Natural killer cell (primary cell): ENCODE results near the gene APLP1. TPM values are rescaled to one million over a fixed set of nuclear protein-coding genes. Genes with fewer than 3 reads are reported as not detected.
A peak's percentile ranks its signal among the peaks of the same experiment; 100 is the strongest.
"Not testable (repeated sequence)": the region's sequence is repeated elsewhere in the genome, so short reads cannot be mapped to it uniquely, and the experiment has no call there.

Source experiments
- ATAC-seq, 3 donors: fragments of 150-1000 bp in 2 of 3; fragments of 200-7000 bp in 1 of 3; cut with Tn5 transposase; 1 replicate in 1 of 3; 2 replicates in 2 of 3; pipeline ENCODE4 v1.10.0; 2021; ENCODE audit warnings: mild to moderate bottlenecking in 2 of 3, moderate library complexity in 2 of 3
- DNase-seq, 2 donors: peaks; one replicate each; pipeline versions ENCODE4 v3.0.0 to v3.0.0-alpha.2; 2013 to 2021; ENCODE audit warnings: mixed read lengths in 1 of 2
- H3K27ac ChIP-seq: one replicate; pipeline ENCODE4 v1.5.1; 2013; ENCODE audit warnings: mild to moderate bottlenecking, low read length
- H3K27me3 ChIP-seq: one replicate; pipeline ENCODE4 v1.6.1; 2013; ENCODE audit warnings: low read length; ENCODE audit not compliant: control insufficient read depth, insufficient read depth
- H3K36me3 ChIP-seq: one replicate; pipeline ENCODE4 v1.6.1; 2013; ENCODE audit warnings: low read length; ENCODE audit not compliant: control insufficient read depth, insufficient read depth
- H3K4me1 ChIP-seq: one replicate; pipeline ENCODE4 v1.6.1; 2013; ENCODE audit warnings: low read length; ENCODE audit not compliant: control insufficient read depth, insufficient read depth
- H3K4me3 ChIP-seq: one replicate; pipeline ENCODE4 v1.5.1; 2013; ENCODE audit warnings: low read length
- H3K9me3 ChIP-seq: one replicate; pipeline ENCODE4 v1.6.1; 2013; ENCODE audit warnings: low read length; ENCODE audit not compliant: control insufficient read depth, insufficient read depth
- H3K27ac Mint-ChIP-seq, 2 donors: one replicate each; pipeline ENCODE4 v1.8.0; 2022; ENCODE audit warnings: mild to moderate bottlenecking in 2 of 2, mixed read lengths in 2 of 2, moderate library complexity in 1 of 2
- H3K27me3 Mint-ChIP-seq, 2 donors: one replicate each; pipeline ENCODE4 v1.8.0; 2022; ENCODE audit warnings: low read depth in 2 of 2, mixed read lengths in 2 of 2
- H3K36me3 Mint-ChIP-seq: one replicate; pipeline ENCODE4 v1.8.0; 2022; ENCODE audit warnings: mixed read lengths
- H3K4me1 Mint-ChIP-seq, 2 donors: one replicate each; pipeline ENCODE4 v1.8.0; 2022; ENCODE audit warnings: mixed read lengths in 2 of 2
- H3K4me3 Mint-ChIP-seq: one replicate; pipeline ENCODE4 v1.8.0; 2022; ENCODE audit warnings: mild to moderate bottlenecking, moderate library complexity, mixed read lengths
- H3K9me3 Mint-ChIP-seq, 2 donors: one replicate each; pipeline ENCODE4 v1.8.0; 2022; ENCODE audit warnings: mixed read lengths in 2 of 2
- WGBS: methylation state at CpG from one replicate; pipeline ENCODE4 v1.1.7; 2013; ENCODE audit warnings: missing lambda C conversion rate; ENCODE audit not compliant: insufficient coverage; 5-methylcytosine and 5-hydroxymethylcytosine counted together
- intact Hi-C: fragments of 100-400 bp; cut with micrococcal nuclease; formaldehyde crosslinking; loops from one replicate; pipeline ENCODE4 v1.14.2; 2022
- total RNA-seq, 4 donors: library from RNA; stranded (reverse); fragments of 120-200 nt in 1 of 4; gene quantifications; one replicate each; pipeline versions ENCODE4 v1.2.3 to v1.2.4, GENCODE V29; 2013 to 2022
- TF ChIP-seq, protein P1 (sequence below): fragments of 200-600 bp; IDR thresholded peaks from one replicate; pipeline ENCODE4 v1.8.0; 2022; ENCODE audit warnings: antibody characterized with exemption

Gene APLP1
- total RNA-seq, 3 donors from 2014 or later (not counting 1 experiment from before 2014, with no cell fraction given): not detected

DNA sequence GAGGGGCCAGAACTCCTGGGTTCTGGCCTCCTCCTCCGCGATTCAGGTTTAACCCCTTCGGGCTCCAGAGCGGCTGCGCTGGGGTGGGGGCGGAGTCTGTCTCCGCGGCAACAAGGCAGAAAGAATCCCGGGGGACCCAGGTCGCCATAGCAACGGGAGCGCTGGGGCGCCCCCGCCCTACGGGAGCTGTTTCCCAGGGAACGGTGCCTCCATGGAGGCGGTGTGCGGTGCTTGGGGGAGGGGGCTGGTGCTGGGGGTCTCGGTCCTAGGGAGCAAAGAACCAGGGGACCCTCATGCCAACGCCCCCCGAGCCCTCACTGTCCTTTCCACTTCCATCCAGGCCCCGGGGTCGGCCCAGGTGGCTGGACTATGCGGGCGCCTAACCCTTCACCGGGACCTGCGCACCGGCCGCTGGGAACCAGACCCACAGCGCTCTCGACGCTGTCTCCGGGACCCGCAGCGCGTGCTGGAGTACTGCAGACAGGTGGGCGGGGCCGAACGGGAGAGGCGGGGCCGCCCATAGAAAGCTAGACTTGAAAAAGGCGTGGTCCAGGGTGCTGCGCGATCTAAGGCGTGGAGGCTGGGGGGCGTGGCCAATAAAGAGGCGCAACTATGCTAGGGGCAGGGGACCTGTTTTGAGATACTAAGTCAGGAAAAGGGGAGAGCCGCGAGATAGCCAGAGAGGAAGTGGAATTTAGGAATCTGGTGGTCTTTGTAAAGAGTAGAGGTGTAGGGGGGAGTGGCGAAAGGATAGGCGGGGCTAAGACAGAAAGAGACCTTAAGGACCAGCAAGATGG is 1.2 kb downstream of the APLP1 start:
- Histone ChIP-seq H3K36me3 (no peaks in the 10 kb centered on the region), H3K27me3 (peaks cover 35% of the 10 kb centered on the region), H3K9me3 (no peaks in the 10 kb centered on the region), H3K4me3 (no peak overlapping the region), H3K27ac (no peak overlapping the region), H3K4me1 (peaks cover 19% of the 10 kb centered on the region)
- intact Hi-C loops: no loop called here
- TF ChIP-seq, protein P1, sequence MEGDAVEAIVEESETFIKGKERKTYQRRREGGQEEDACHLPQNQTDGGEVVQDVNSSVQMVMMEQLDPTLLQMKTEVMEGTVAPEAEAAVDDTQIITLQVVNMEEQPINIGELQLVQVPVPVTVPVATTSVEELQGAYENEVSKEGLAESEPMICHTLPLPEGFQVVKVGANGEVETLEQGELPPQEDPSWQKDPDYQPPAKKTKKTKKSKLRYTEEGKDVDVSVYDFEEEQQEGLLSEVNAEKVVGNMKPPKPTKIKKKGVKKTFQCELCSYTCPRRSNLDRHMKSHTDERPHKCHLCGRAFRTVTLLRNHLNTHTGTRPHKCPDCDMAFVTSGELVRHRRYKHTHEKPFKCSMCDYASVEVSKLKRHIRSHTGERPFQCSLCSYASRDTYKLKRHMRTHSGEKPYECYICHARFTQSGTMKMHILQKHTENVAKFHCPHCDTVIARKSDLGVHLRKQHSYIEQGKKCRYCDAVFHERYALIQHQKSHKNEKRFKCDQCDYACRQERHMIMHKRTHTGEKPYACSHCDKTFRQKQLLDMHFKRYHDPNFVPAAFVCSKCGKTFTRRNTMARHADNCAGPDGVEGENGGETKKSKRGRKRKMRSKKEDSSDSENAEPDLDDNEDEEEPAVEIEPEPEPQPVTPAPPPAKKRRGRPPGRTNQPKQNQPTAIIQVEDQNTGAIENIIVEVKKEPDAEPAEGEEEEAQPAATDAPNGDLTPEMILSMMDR: no peak
- DNase-seq: peak; percentile 46 to 90
- H3K4me3 Mint-ChIP-seq: peak overlapping the region; percentile 41
- peak overlapping the region in 1 of 2 donors; percentile 41 for H3K27ac Mint-ChIP-seq
- 3% methylated on average over 51 of the region's 51 CpGs for WGBS
- H3K4me1 Mint-ChIP-seq: peaks cover 10 to 17% of the 10 kb centered on the region in 2 donors
- peaks cover 50 to 53% of the 10 kb centered on the region in 2 donors for H3K27me3 Mint-ChIP-seq
- no peaks in the 10 kb centered on the region for H3K9me3 Mint-ChIP-seq
- no peaks in the 10 kb centered on the region for H3K36me3 Mint-ChIP-seq
- ATAC-seq: peak; percentile 71 to 79 (median 75)

DNA sequence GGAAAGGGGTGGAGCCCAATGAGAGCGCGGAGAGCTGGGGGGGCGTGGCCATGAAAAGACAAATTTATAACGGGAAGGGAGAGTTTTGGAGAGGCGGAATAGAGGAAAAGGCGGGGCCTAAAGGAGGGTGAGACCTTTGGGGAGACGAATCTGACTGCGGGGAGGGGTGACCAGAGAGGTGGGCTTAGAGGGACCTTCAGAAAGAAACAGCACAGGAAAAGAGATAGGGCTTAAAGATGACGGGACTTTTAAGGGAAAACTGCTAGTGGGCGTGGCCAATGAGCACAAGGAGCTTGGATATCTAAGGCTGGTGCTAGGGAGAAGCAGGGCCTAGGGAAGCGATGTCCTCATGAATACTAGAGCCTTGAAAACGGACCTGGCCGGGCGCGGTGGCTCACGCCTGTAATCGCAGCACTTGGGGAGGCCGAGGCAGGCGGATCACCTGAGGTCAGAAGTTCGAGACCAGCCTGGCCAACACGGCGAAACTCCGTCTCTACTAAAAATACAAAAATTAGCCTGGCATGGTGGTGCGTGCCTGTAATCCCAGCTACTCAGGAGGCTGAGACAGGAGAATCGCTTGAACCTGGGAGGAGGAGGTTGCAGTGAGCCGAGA is 1.9 kb downstream of the APLP1 start:
- H3K36me3 ChIP-seq, H3K36me3 Mint-ChIP-seq, H3K9me3 ChIP-seq, H3K9me3 Mint-ChIP-seq, DNase-seq, H3K4me3 ChIP-seq, H3K27ac ChIP-seq, ATAC-seq, intact Hi-C loops: not testable (repeated sequence)
- H3K27me3 ChIP-seq: peaks cover 35% of the 10 kb centered on the region
- Mint-ChIP-seq H3K27me3 (peaks cover 48 to 53% of the 10 kb centered on the region in 2 donors), H3K4me3 (peak overlapping the region; percentile 41), H3K4me1 (peaks cover 10 to 17% of the 10 kb centered on the region in 2 donors), H3K27ac (peak overlapping the region in 1 of 2 donors; percentile 41)
- WGBS: 43% methylated on average over 26 of the region's 26 CpGs
- peaks cover 19% of the 10 kb centered on the region for H3K4me1 ChIP-seq

DNA sequence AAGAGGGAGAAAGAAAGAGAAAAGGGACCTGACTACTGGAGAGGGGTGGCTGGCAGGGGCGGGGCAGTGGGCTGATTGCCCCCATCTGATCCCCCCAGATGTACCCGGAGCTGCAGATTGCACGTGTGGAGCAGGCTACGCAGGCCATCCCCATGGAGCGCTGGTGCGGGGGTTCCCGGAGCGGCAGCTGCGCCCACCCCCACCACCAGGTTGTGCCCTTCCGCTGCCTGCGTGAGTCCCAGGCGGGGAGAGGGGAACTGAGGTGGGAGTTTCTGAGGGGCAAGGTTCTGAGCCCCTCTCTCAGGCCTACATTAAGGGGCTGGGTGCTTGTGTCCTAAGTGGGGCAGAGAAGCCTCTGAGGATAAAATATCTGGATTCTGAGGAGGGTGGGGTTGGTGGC is 2.4 kb downstream of the APLP1 start:
- Histone ChIP-seq H3K27me3 (peaks cover 35% of the 10 kb centered on the region), H3K4me3 (no peak overlapping the region), H3K27ac (no peak overlapping the region), H3K9me3 (no peaks in the 10 kb centered on the region), H3K4me1 (peaks cover 19% of the 10 kb centered on the region), H3K36me3 (no peaks in the 10 kb centered on the region)
- ATAC-seq: no peak
- TF ChIP-seq, protein P1: no peak
- peaks cover 43 to 48% of the 10 kb centered on the region in 2 donors for H3K27me3 Mint-ChIP-seq
- intact Hi-C loops: no loop called here
- no peak overlapping the region for H3K4me3 Mint-ChIP-seq
- peaks cover 10 to 17% of the 10 kb centered on the region in 2 donors for H3K4me1 Mint-ChIP-seq
- no peak for DNase-seq
- 69% methylated on average over 12 of the region's 12 CpGs for WGBS
- H3K36me3 Mint-ChIP-seq: no peaks in the 10 kb centered on the region
- H3K27ac Mint-ChIP-seq: no peak overlapping the region
- H3K9me3 Mint-ChIP-seq: no peaks in the 10 kb centered on the region

DNA sequence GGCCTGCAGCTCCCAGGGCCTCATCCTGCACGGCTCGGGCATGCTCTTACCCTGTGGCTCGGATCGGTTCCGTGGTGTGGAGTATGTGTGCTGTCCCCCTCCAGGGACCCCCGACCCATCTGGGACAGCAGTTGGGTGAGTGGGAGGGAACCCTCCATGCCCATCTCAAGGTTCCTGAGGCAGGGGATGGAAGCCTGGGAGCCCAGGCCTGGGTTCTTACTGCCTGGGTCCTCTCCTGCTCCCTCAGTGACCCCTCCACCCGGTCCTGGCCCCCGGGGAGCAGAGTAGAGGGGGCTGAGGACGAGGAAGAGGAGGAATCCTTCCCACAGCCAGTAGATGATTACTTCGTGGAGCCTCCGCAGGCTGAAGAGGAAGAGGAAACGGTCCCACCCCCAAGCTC is 3.2 kb downstream of the APLP1 start:
- Histone ChIP-seq H3K27me3 (peaks cover 35% of the 10 kb centered on the region), H3K4me3 (no peak overlapping the region), H3K4me1 (peaks cover 19% of the 10 kb centered on the region), H3K27ac (no peak overlapping the region), H3K36me3 (no peaks in the 10 kb centered on the region), H3K9me3 (no peaks in the 10 kb centered on the region)
- ATAC-seq: no peak
- Mint-ChIP-seq H3K27me3 (peaks cover 40 to 42% of the 10 kb centered on the region in 2 donors), H3K4me1 (peaks cover 10 to 17% of the 10 kb centered on the region in 2 donors), H3K9me3 (no peaks in the 10 kb centered on the region), H3K4me3 (no peak overlapping the region), H3K27ac (no peak overlapping the region), H3K36me3 (no peaks in the 10 kb centered on the region)
- WGBS: 78% methylated on average over 7 of the region's 12 CpGs
- no peak for DNase-seq
- TF ChIP-seq, protein P1: no peak
- intact Hi-C loops: no loop called here
